Trophoblast cell (in vitro differentiated cells and primary cell): ENCODE data around the gene HSD17B14.
A peak's percentile ranks its signal among the peaks of the same experiment; 100 is the strongest.

ENCODE experiments used
- DNase-seq, 2 donors: peaks; one replicate each; pipeline ENCODE4 v3.0.0-alpha.2; 2016
- H2AFZ ChIP-seq: 2 replicates; pipeline ENCODE4 v1.6.1; 2013; ENCODE audit warnings: low read length, moderate library complexity, mild to moderate bottlenecking; ENCODE audit not compliant: insufficient read depth, poor library complexity
- H2AK5ac ChIP-seq: 2 replicates; pipeline ENCODE4 v1.6.1; 2013; ENCODE audit warnings: mild to moderate bottlenecking, low read length
- H2BK120ac ChIP-seq: 2 replicates; pipeline ENCODE4 v1.6.1; 2013; ENCODE audit warnings: low read length, mild to moderate bottlenecking, moderate library complexity; ENCODE audit not compliant: insufficient read depth, poor library complexity
- H2BK12ac ChIP-seq: 2 replicates; pipeline ENCODE4 v1.6.1; 2013; ENCODE audit warnings: mild to moderate bottlenecking, low read length, moderate library complexity
- H2BK5ac ChIP-seq: 2 replicates; pipeline ENCODE4 v1.6.1; 2013; ENCODE audit warnings: low read length, low read depth, moderate library complexity, mild to moderate bottlenecking; ENCODE audit not compliant: poor library complexity
- H3K14ac ChIP-seq: 2 replicates; pipeline ENCODE4 v1.6.1; 2013; ENCODE audit warnings: mild to moderate bottlenecking, low read length
- H3K18ac ChIP-seq: 2 replicates; pipeline ENCODE4 v1.6.1; 2013; ENCODE audit warnings: mild to moderate bottlenecking, low read length
- H3K23ac ChIP-seq: 2 replicates; pipeline ENCODE4 v1.6.1; 2013; ENCODE audit warnings: low read length
- H3K27ac ChIP-seq: 2 replicates; pipeline ENCODE4 v1.5.1; 2013; ENCODE audit warnings: low read depth, mild to moderate bottlenecking, inconsistent platforms, low read length, moderate library complexity
- H3K27me3 ChIP-seq: 2 replicates; pipeline ENCODE4 v1.6.1; 2013; ENCODE audit warnings: inconsistent platforms, mild to moderate bottlenecking, low read length, moderate library complexity; ENCODE audit not compliant: insufficient read depth
- H3K36me3 ChIP-seq, 2 experiments: 1 replicate in 1 of 2; 2 replicates in 1 of 2; pipeline ENCODE4 v1.6.1; 2013; ENCODE audit warnings: low read length in 2 of 2, mild to moderate bottlenecking in 2 of 2, moderate library complexity in 1 of 2; ENCODE audit not compliant: insufficient read depth in 2 of 2, control insufficient read depth in 1 of 2
- H3K4ac ChIP-seq: 2 replicates; pipeline ENCODE4 v1.6.1; 2013; ENCODE audit warnings: low read depth, mild to moderate bottlenecking, low read length, moderate library complexity
- H3K4me1 ChIP-seq, 2 experiments: 1 replicate in 1 of 2; 2 replicates in 1 of 2; pipeline ENCODE4 v1.6.1; 2013; ENCODE audit warnings: low read length in 2 of 2, mild to moderate bottlenecking in 2 of 2, moderate library complexity in 1 of 2; ENCODE audit not compliant: insufficient read depth in 2 of 2, control insufficient read depth in 1 of 2
- H3K4me2 ChIP-seq: 2 replicates; pipeline ENCODE4 v1.6.1; 2013; ENCODE audit warnings: inconsistent platforms, mild to moderate bottlenecking, low read length, moderate library complexity
- H3K4me3 ChIP-seq: 2 replicates; pipeline ENCODE4 v1.5.1; 2013; ENCODE audit warnings: mild to moderate bottlenecking, low read depth, low read length, inconsistent platforms
- H3K79me1 ChIP-seq: one replicate; pipeline ENCODE4 v1.6.1; 2013; ENCODE audit warnings: low read length
- H3K79me2 ChIP-seq: 2 replicates; pipeline ENCODE4 v1.6.1; 2013; ENCODE audit warnings: low read length, mild to moderate bottlenecking; ENCODE audit not compliant: control insufficient read depth, insufficient read depth, poor library complexity
- H3K9ac ChIP-seq: 2 replicates; pipeline ENCODE4 v1.6.1; 2013; ENCODE audit warnings: mild to moderate bottlenecking, low read length
- H3K9me3 ChIP-seq: 2 replicates; pipeline ENCODE4 v1.6.1; 2013; ENCODE audit warnings: low read depth, mild to moderate bottlenecking, control low read depth, inconsistent platforms, low read length; ENCODE audit not compliant: insufficient read depth
- H4K12ac ChIP-seq: 2 replicates; pipeline ENCODE4 v1.6.1; 2013; ENCODE audit warnings: low read depth, mild to moderate bottlenecking, low read length, moderate library complexity
- H4K8ac ChIP-seq: 2 replicates; pipeline ENCODE4 v1.6.1; 2013; ENCODE audit warnings: low read depth, mild to moderate bottlenecking, low read length, moderate library complexity
- H4K91ac ChIP-seq: one replicate; pipeline ENCODE4 v1.6.1; 2013; ENCODE audit warnings: low read depth, mild to moderate bottlenecking, low read length, moderate library complexity
- WGBS: extraction: QIAGEN DNeasy Blood & Tissue Kit; methylation state at CpG from one replicate; pipeline ENCODE4 v1.1.7; 2013; ENCODE audit warnings: missing lambda C conversion rate; ENCODE audit not compliant: insufficient read length, insufficient coverage; ENCODE audit errors: extremely low coverage; 5-methylcytosine and 5-hydroxymethylcytosine counted together

The HSD17B14 gene

GRCh38 chr19:48780631-48781391, 55.5 kb downstream of the HSD17B14 start:
- no peak overlapping the region for H4K91ac ChIP-seq
- no peak overlapping the region for H3K4ac ChIP-seq
- H3K4me3 ChIP-seq: no peak overlapping the region
- no peak overlapping the region for H2BK120ac ChIP-seq
- H3K36me3 ChIP-seq: no peaks in the 10 kb centered on the region
- H3K14ac ChIP-seq: no peak overlapping the region
- peaks cover 5% of the 10 kb centered on the region for H3K9me3 ChIP-seq
- H3K27me3 ChIP-seq: no peaks in the 10 kb centered on the region
- no peaks in the 10 kb centered on the region for H3K79me2 ChIP-seq
- no peak overlapping the region for H4K8ac ChIP-seq
- H3K4me2 ChIP-seq: no peak overlapping the region
- no peak overlapping the region for H3K27ac ChIP-seq
- H3K18ac ChIP-seq: no peak overlapping the region
- WGBS: no CpG with 5 or more reads among the region's 14 CpGs
- no peak overlapping the region for H2AK5ac ChIP-seq
- DNase-seq: peak; percentile 39 to 53
- H3K23ac ChIP-seq: no peak overlapping the region
- H3K9ac ChIP-seq: no peak overlapping the region
- H2AFZ ChIP-seq: no peak overlapping the region
- H4K12ac ChIP-seq: no peak overlapping the region
- H3K79me1 ChIP-seq: no peaks in the 10 kb centered on the region
- H2BK12ac ChIP-seq: no peak overlapping the region
- H3K4me1 ChIP-seq: no peaks in the 10 kb centered on the region
- H2BK5ac ChIP-seq: no peak overlapping the region

- Histone ChIP-seq H3K4me3 (no peak overlapping the region), H2AFZ (no peak overlapping the region), H3K79me2 (no peaks in the 10 kb centered on the region), H3K9me3 (peaks cover 5% of the 10 kb centered on the region), H4K8ac (no peak overlapping the region), H3K4me2 (no peak overlapping the region), H3K23ac (no peak overlapping the region), H3K4me1 (no peaks in the 10 kb centered on the region), H3K18ac (no peak overlapping the region), H4K91ac (no peak overlapping the region), H3K27ac (no peak overlapping the region), H3K36me3 (no peaks in the 10 kb centered on the region), H3K14ac (no peak overlapping the region), H3K79me1 (no peaks in the 10 kb centered on the region), H2BK120ac (no peak overlapping the region), H3K4ac (no peak overlapping the region), H3K9ac (no peak overlapping the region), H2BK5ac (no peak overlapping the region), H2AK5ac (no peak overlapping the region), H4K12ac (no peak overlapping the region), H3K27me3 (no peaks in the 10 kb centered on the region), H2BK12ac (no peak overlapping the region)
- no peak for DNase-seq
- no CpG with 5 or more reads among the region's 1 CpG for WGBS
Observed at GRCh38 chr19:48779636-48780035, 56.7 kb downstream of the HSD17B14 start.

- no peak overlapping the region for H3K9ac ChIP-seq
- H3K79me1 ChIP-seq: no peaks in the 10 kb centered on the region
- H2BK120ac ChIP-seq: no peak overlapping the region
- DNase-seq: no peak
- H3K4ac ChIP-seq: no peak overlapping the region
- no peaks in the 10 kb centered on the region for H3K4me1 ChIP-seq
- no peak overlapping the region for H3K18ac ChIP-seq
- H3K36me3 ChIP-seq: no peaks in the 10 kb centered on the region
- no peaks in the 10 kb centered on the region for H3K27me3 ChIP-seq
- no peak overlapping the region for H2AK5ac ChIP-seq
- H3K14ac ChIP-seq: no peak overlapping the region
- no peak overlapping the region for H4K12ac ChIP-seq
- no peak overlapping the region for H4K8ac ChIP-seq
- H4K91ac ChIP-seq: no peak overlapping the region
- WGBS: no CpG with 5 or more reads among the region's 12 CpGs
- H2BK5ac ChIP-seq: no peak overlapping the region
- H2BK12ac ChIP-seq: no peak overlapping the region
- H3K23ac ChIP-seq: no peak overlapping the region
- H3K27ac ChIP-seq: no peak overlapping the region
- no peak overlapping the region for H2AFZ ChIP-seq
- H3K4me3 ChIP-seq: no peak overlapping the region
- H3K4me2 ChIP-seq: no peak overlapping the region
- H3K9me3 ChIP-seq: peaks cover 5% of the 10 kb centered on the region
- H3K79me2 ChIP-seq: no peaks in the 10 kb centered on the region
Observed at GRCh38 chr19:48777720-48778119, 58.6 kb downstream of the HSD17B14 start.

GRCh38 chr19:48777139-48777538, 59.2 kb downstream of the HSD17B14 start:
- Histone ChIP-seq H2BK120ac (no peak overlapping the region), H3K4me3 (no peak overlapping the region), H2BK12ac (no peak overlapping the region), H3K9me3 (peaks cover 5% of the 10 kb centered on the region), H3K14ac (no peak overlapping the region), H3K27me3 (no peaks in the 10 kb centered on the region), H2BK5ac (no peak overlapping the region), H2AFZ (no peak overlapping the region), H3K79me2 (no peaks in the 10 kb centered on the region), H3K36me3 (no peaks in the 10 kb centered on the region), H4K8ac (no peak overlapping the region), H3K4me2 (no peak overlapping the region), H3K4me1 (no peaks in the 10 kb centered on the region), H4K12ac (no peak overlapping the region), H4K91ac (no peak overlapping the region), H3K27ac (no peak overlapping the region), H2AK5ac (no peak overlapping the region), H3K9ac (no peak overlapping the region), H3K18ac (no peak overlapping the region), H3K23ac (no peak overlapping the region), H3K79me1 (no peaks in the 10 kb centered on the region), H3K4ac (no peak overlapping the region)
- no peak for DNase-seq
- WGBS: no CpG with 5 or more reads among the region's 5 CpGs
